Calu3 (cell line): ENCODE data around the gene LRRC1. TPM values are rescaled to one million over a fixed set of nuclear protein-coding genes. Genes with fewer than 3 reads are reported as not detected.

ENCODE experiments used
- BruUV-seq: library from RNA; stranded (reverse); fragments of 400-500 nt; replicated peaks from 2 replicates; lab custom pipeline; 2021; lab: Mats Ljungman, UMichigan
- CTCF ChIA-PET: fragments of 300-600 bp; sonication (Branson Sonifier 250); formaldehyde crosslinking; loops from one replicate; lab custom pipeline; 2022; ENCODE audit warnings: antibody characterized with exemption; lab: Charles Lee
- DNase-seq: peaks from one replicate; pipeline ENCODE4 v3.0.0; 2022
- H3K27ac Mint-ChIP-seq: one replicate; pipeline ENCODE4 v1.8.0; 2022; ENCODE audit warnings: mixed read lengths; ENCODE audit not compliant: unreplicated experiment
- H3K27me3 Mint-ChIP-seq: one replicate; pipeline ENCODE4 v1.8.0; 2022; ENCODE audit warnings: mixed read lengths; ENCODE audit not compliant: unreplicated experiment
- H3K36me3 Mint-ChIP-seq: one replicate; pipeline ENCODE4 v1.8.0; 2022; ENCODE audit warnings: mild to moderate bottlenecking, moderate library complexity, mixed read lengths; ENCODE audit not compliant: insufficient read depth, unreplicated experiment
- H3K4me1 Mint-ChIP-seq: one replicate; pipeline ENCODE4 v1.8.0; 2022; ENCODE audit warnings: mild to moderate bottlenecking, low read depth, mixed read lengths; ENCODE audit not compliant: unreplicated experiment
- H3K4me3 Mint-ChIP-seq: one replicate; pipeline ENCODE4 v1.8.0; 2022; ENCODE audit warnings: mild to moderate bottlenecking, low read depth, moderate library complexity, mixed read lengths; ENCODE audit not compliant: unreplicated experiment
- H3K9me3 Mint-ChIP-seq: one replicate; pipeline ENCODE4 v1.8.0; 2022; ENCODE audit warnings: low read depth, mixed read lengths; ENCODE audit not compliant: unreplicated experiment
- intact Hi-C: fragments of 100-400 bp; cut with micrococcal nuclease; formaldehyde crosslinking; loops from one replicate; pipeline ENCODE4 v1.10.0; 2022; ENCODE audit not compliant: unreplicated experiment
- total RNA-seq: library from RNA; stranded (reverse); gene quantifications from 2 replicates; pipeline ENCODE4 v1.2.3, GENCODE V29; 2022
- TF ChIP-seq, protein P1 (sequence below): fragments of 200-600 bp; IDR thresholded peaks from one replicate; pipeline ENCODE4 v1.8.0; 2022; ENCODE audit warnings: antibody characterized with exemption; ENCODE audit not compliant: unreplicated experiment

The LRRC1 gene
- total RNA-seq, 1 experiment from 2014 or later, result 26.6 TPM

DNA sequence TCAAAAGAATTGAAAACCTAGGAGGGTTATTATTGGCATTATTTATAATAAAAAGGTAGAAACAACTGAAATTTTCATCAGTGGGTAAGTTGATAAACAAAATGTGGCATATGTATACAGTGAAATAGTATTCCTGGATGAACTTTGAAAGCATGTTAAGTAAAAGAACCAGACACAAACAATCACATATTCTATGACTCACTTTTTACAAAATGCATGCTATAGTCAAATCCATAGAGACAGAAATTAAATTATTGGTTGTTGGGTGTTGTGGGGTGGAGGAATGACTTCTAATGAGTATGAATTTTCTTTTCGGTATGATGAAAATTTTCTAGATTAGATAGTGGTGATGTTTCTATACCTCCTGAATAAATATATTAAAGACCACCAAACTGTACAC lies 94.6 kb downstream of the LRRC1 start:
- CTCF ChIA-PET, result no interaction called here
- no peak overlapping the region for H3K4me3 Mint-ChIP-seq
- TF ChIP-seq, protein P1, sequence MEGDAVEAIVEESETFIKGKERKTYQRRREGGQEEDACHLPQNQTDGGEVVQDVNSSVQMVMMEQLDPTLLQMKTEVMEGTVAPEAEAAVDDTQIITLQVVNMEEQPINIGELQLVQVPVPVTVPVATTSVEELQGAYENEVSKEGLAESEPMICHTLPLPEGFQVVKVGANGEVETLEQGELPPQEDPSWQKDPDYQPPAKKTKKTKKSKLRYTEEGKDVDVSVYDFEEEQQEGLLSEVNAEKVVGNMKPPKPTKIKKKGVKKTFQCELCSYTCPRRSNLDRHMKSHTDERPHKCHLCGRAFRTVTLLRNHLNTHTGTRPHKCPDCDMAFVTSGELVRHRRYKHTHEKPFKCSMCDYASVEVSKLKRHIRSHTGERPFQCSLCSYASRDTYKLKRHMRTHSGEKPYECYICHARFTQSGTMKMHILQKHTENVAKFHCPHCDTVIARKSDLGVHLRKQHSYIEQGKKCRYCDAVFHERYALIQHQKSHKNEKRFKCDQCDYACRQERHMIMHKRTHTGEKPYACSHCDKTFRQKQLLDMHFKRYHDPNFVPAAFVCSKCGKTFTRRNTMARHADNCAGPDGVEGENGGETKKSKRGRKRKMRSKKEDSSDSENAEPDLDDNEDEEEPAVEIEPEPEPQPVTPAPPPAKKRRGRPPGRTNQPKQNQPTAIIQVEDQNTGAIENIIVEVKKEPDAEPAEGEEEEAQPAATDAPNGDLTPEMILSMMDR, result no peak
- no TSS peak for BruUV-seq
- no peak overlapping the region for H3K27ac Mint-ChIP-seq
- peaks cover 6% of the 10 kb centered on the region for H3K4me1 Mint-ChIP-seq
- no peak for DNase-seq
- H3K27me3 Mint-ChIP-seq, result no peaks in the 10 kb centered on the region
- intact Hi-C loops, result no loop called here
- H3K36me3 Mint-ChIP-seq, result no peaks in the 10 kb centered on the region
- no peaks in the 10 kb centered on the region for H3K9me3 Mint-ChIP-seq

DNA sequence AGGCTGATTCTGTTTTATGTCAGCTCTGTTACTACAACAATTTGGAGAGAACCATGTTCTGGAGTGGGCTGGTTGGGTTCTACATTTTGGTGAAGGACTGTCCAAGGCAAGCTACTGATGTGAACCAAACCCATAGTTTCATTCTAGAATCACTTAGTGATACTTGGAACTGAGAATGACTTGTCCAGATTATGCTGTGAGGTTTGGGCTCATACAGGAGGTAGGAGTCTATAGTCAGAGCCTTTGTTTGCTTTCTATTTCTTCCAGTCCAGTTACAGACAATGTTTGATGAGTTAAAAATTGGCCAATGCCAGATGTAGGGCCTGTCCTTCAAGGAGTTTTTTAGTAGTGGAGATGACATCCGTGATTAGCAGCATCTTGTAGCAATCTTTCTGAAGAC lies 97.9 kb downstream of the LRRC1 start:
- no peaks in the 10 kb centered on the region for H3K36me3 Mint-ChIP-seq
- no peaks in the 10 kb centered on the region for H3K9me3 Mint-ChIP-seq
- no TSS peak for BruUV-seq
- no peaks in the 10 kb centered on the region for H3K27me3 Mint-ChIP-seq
- no peak overlapping the region for H3K4me3 Mint-ChIP-seq
- no peak overlapping the region for H3K27ac Mint-ChIP-seq
- DNase-seq, result no peak
- CTCF ChIA-PET, result no interaction called here
- intact Hi-C loops, result no loop called here
- peaks cover 26% of the 10 kb centered on the region for H3K4me1 Mint-ChIP-seq
- TF ChIP-seq, protein P1, result no peak

DNA sequence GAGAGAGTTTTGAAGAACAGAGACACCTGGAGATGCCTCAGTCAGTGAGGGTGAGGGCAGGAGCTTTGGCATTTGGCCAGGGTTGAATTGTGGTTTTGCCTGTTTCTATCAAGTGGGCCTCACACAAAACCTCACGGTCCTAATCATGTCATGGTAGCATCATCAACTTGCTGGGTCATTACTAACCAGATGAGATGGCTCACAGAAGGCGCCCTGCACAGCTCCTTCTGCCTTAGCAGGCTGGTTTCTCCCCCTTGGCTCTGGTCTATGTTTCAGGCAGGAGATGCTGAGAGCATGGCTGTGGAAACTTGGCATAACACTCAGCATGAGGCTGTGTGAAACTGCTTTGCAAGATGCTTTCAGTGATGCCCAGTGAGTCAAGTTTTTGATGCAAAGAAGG lies 99.3 kb downstream of the LRRC1 start:
- Mint-ChIP-seq H3K27me3 (no peaks in the 10 kb centered on the region), H3K4me1 (peaks cover 26% of the 10 kb centered on the region), H3K4me3 (no peak overlapping the region), H3K27ac (no peak overlapping the region), H3K9me3 (no peaks in the 10 kb centered on the region), H3K36me3 (no peaks in the 10 kb centered on the region)
- DNase-seq, result peak; percentile 27
- TF ChIP-seq, protein P1, result no peak
- intact Hi-C loops, result no loop called here
- CTCF ChIA-PET, result no interaction called here
- no TSS peak for BruUV-seq

- H3K27ac Mint-ChIP-seq, result no peak overlapping the region
- H3K27me3 Mint-ChIP-seq, result no peaks in the 10 kb centered on the region
- peaks cover 26% of the 10 kb centered on the region for H3K4me1 Mint-ChIP-seq
- no peaks in the 10 kb centered on the region for H3K36me3 Mint-ChIP-seq
- DNase-seq, result no peak
- CTCF ChIA-PET, result no interaction called here
- TF ChIP-seq, protein P1, result no peak
- intact Hi-C loops, result no loop called here
- H3K4me3 Mint-ChIP-seq, result no peak overlapping the region
- H3K9me3 Mint-ChIP-seq, result no peaks in the 10 kb centered on the region
- no TSS peak for BruUV-seq
Observed at GRCh38 chr6:53896196-53896595, 101.4 kb downstream of the LRRC1 start.
